Suppressor macrophage (primary cell): Measurements from ENCODE around the gene RNLS.
"Not testable (repeated sequence)": the region's sequence is repeated elsewhere in the genome, so short reads cannot be mapped to it uniquely, and the experiment has no call there.

Experiments used
- DNase-seq, 4 experiments: peaks; one replicate each; pipeline ENCODE4 v3.0.0-alpha.2; 2020 to 2022

Gene RNLS

GRCh38 chr10:88337134-88337533 lies 246.0 kb downstream of the RNLS start:
- no peak for DNase-seq

- DNase-seq = peak in 2 of 4 experiments; percentile 10 to 24
Observed at GRCh38 chr10:88336334-88336733, 246.8 kb downstream of the RNLS start.

- peak; percentile 16 to 64 (median 36) for DNase-seq
Observed at GRCh38 chr10:88333248-88333630, 249.9 kb downstream of the RNLS start.

GRCh38 chr10:88332503-88333247 lies 250.4 kb downstream of the RNLS start:
- DNase-seq = peak in 2 of 4 experiments; percentile 30 to 39

DNA sequence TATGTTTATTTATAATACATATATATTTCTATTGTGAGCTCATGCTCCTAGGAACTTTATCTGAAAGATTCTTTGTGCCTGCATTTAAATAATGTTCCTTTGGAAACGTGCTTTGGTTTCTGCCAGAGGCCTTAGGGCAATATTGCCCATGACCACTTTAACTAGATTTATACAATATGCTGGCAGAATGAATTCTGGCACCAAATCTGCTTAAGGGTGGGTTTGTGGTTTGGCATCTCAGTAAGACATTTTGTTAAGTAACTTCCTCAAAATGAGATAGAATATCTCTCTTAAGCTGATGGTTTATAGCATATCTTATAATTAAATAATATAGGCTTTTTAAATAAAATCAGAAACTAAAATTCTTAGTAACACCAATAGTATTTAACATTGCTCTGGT lies 252.9 kb downstream of the RNLS start:
- peak in 2 of 4 experiments; percentile 34 to 36 for DNase-seq

GRCh38 chr10:88322324-88323063 lies 260.6 kb downstream of the RNLS start:
- no peak for DNase-seq

GRCh38 chr10:88319960-88320517 lies 263.1 kb downstream of the RNLS start:
- no peak for DNase-seq

DNA sequence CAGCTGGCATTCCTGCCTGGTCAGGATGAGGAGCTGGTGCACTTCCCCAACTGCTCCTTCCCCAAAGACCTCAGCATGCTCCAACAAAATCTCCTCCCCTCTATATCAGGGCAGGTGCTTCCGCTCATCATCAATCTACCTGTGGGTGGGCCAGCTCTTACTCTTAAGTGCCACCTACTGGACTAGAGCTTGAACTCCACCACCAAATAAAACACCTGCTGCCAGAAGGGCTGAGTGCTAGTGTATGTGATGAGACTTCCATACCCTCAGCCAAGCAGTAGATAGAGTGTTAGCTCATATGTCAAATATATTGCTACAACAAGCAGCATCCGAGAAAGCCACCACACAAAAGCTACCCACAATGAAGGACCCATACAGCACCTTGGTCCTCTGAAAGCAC lies 264.3 kb downstream of the RNLS start:
- peak in 2 of 4 experiments; percentile 22 to 24 for DNase-seq

- no peak for DNase-seq
Observed at GRCh38 chr10:88317099-88317498, 266.0 kb downstream of the RNLS start.

DNA sequence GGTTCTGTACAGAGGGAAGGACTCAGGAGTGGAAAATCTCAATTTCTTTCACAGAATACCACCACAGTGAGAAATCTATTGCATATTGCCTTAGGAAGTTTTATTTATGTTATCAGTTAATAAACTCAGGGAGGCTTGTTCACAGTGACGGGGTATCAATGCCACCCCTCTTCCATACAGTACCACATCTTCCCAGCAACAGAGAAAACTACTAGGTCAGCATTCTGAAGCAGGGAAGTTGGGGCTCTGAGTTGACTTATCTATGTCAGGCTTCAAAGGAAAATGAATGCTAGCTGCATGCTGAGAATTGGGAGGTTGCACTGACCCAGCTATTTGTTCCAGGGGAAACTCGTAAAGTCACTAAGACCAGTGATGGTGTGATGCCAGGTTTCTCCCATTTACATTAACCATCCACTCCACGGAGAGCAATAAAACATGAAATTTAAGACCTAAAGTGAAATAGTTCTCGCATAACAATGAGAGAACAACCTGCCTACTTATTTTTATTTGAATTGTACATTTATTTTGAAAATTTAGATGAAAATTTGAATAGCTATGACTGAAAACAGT lies 266.7 kb downstream of the RNLS start:
- DNase-seq = no peak

GRCh38 chr10:88315755-88316154 lies 267.4 kb downstream of the RNLS start:
- peak; percentile 7 to 58 (median 40) for DNase-seq

GRCh38 chr10:88314362-88314761 lies 268.8 kb downstream of the RNLS start:
- no peak for DNase-seq

DNA sequence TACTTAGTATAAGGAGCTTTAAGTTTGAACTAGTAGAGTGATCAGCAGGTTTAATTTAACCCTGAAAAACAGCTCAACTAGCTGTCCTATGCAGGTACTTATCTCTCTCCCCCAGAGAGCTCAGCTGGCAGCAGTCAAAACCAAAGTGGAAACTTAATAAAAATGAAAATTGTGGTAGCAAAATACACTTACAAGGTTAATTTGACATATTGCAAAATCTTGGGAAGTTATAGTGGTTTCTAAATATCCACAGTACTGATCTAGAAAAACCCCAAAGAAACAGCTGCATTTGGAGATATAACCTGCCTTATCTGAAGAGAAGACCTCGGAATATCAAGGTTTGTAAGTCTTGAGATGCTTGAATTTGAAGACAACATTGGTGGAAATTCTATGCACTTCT lies 269.2 kb downstream of the RNLS start:
- no peak for DNase-seq

GRCh38 chr10:88312855-88313254 lies 270.3 kb downstream of the RNLS start:
- no peak for DNase-seq

- no peak for DNase-seq
Observed at GRCh38 chr10:88311264-88311663, 271.9 kb downstream of the RNLS start.

DNA sequence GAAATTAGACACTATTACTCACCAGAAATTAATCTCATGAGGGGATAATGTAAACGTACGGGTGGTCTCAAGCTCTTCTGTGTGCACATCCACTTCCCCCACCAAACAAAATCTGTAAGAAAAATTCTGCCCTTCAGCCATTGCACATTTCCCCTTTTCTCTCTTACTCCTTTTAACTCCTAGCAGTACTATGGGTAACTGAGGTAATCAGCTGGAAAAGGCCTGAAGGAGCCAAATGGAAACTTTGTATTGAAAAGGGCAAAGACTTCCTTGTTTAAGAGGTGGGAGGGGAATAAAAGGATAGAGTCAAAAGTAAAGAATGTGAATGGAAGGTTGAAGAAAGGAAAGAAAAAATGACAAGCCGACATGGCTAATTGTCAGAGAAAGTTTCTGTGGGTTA lies 273.8 kb downstream of the RNLS start:
- DNase-seq = peak in 1 of 4 experiments; percentile 7

DNA sequence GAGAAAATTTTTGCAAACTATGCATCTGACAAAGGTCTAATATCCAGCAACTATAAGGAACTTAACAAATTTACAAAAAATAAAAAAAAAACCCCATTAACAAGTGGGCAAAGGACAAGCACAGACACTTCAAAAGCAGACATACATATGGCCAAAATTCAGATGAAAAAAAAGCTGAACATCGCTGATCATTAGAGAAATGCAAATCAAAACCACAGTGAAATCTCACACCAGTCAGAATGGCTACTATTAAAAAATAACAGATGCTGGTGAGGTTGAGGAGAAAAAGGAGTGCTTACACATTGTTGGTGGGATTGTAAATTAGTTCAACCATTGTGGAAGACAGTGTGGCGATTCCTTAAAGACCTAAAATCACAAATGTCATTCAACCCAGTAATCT lies 274.8 kb downstream of the RNLS start:
- not testable (repeated sequence) for DNase-seq

- no peak for DNase-seq
Observed at GRCh38 chr10:88299787-88300186, 283.3 kb downstream of the RNLS start.

DNA sequence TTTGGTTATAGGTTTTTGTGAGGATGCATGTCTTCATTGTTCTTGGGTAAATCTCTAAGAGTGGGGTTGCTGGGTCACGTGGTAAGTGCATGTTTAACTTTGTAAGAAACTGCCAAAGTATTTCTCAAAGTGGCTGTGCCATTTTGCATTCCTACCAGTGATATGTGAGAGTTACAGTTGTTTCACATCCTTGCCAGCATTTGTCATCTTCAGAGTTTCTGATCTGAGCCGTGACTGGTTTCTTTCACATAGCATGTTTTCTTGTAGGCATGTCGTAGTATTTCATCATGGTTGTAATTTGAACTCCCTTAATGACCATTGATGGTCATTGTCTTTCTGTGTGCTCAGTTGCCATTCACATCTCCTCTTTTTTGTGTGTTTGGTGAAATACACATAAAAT lies 286.0 kb downstream of the RNLS start:
- no peak for DNase-seq

- DNase-seq = no peak
Observed at GRCh38 chr10:88293651-88294230, 289.4 kb downstream of the RNLS start.

DNA sequence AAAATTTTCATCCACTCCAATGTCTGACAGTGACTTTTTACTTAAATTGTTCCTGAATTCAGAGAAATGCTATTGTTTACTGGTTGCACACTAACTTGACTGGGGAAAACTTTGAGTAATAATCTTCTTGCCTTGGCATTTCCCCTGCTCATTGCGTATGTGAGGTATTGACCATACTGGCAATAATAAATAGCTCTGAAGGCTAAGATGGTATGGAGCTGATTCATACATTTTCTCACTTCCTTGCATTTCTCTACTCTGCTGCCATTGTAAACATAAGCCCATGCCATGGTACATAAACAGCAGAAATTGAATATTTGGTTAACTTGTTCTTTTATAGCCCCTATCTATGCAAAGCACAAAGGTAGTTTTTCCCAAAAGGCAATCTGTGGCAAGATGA lies 290.0 kb downstream of the RNLS start:
- DNase-seq = no peak

DNA sequence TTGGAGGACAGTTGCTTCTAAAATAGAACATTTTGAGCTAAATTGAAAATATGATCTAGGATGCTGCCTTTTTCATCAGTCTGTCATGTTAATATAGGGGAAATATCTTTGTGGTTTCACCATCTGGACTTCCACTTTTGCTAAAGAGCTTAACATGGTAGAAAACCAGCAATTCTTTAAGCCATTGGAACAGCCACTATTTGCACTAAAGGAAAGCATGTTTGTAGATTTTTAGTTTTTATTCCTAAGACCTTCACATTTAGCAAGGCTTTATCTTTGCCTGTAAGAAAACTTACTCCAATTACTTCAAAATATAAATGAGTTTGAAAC lies 291.0 kb downstream of the RNLS start:
- DNase-seq = peak in 2 of 4 experiments; percentile 23 to 53
